ENCODE results near the gene S100PBP.

Gene S100PBP

DNA sequence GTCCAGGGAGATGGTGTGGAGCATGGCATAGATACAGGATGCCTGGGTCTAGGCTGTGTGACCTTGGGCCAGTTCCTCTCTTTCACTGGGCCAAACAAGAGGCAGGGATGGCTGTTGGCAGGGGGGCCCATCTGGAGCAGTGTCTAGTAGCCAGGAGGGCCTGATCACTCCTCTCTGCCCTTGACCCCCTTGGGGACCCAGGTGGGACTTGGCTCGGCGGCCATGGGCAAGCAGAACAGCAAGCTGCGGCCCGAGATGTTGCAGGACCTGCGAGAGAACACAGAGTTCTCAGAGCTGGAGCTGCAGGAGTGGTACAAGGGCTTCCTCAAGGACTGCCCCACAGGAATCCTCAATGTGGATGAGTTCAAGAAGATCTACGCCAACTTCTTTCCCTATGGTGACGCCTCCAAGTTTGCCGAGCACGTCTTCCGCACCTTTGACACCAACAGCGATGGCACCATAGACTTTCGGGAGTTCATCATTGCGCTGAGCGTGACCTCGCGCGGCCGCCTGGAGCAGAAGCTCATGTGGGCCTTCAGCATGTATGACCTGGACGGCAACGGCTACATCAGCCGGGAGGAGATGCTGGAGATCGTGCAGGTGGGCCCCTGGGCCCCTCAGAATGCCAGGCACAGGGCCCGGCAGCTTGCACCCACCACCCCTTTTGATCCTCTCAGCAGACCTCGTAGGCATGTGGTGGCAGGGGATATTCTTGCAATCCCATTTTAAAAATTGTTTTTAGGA, 71.4 kb downstream of the S100PBP start:
- H3K4me3 ChIP-seq (ENCODE audit: low read depth, low read length): no peak overlapping the region
- TF ChIP-seq, protein P1, sequence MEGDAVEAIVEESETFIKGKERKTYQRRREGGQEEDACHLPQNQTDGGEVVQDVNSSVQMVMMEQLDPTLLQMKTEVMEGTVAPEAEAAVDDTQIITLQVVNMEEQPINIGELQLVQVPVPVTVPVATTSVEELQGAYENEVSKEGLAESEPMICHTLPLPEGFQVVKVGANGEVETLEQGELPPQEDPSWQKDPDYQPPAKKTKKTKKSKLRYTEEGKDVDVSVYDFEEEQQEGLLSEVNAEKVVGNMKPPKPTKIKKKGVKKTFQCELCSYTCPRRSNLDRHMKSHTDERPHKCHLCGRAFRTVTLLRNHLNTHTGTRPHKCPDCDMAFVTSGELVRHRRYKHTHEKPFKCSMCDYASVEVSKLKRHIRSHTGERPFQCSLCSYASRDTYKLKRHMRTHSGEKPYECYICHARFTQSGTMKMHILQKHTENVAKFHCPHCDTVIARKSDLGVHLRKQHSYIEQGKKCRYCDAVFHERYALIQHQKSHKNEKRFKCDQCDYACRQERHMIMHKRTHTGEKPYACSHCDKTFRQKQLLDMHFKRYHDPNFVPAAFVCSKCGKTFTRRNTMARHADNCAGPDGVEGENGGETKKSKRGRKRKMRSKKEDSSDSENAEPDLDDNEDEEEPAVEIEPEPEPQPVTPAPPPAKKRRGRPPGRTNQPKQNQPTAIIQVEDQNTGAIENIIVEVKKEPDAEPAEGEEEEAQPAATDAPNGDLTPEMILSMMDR (IDR thresholded peaks at IDR 0.05; ENCODE audit: low read depth, low read length, missing control alignments): no peak
- DNase-seq (ENCODE audit: low read depth): no peak

DNA sequence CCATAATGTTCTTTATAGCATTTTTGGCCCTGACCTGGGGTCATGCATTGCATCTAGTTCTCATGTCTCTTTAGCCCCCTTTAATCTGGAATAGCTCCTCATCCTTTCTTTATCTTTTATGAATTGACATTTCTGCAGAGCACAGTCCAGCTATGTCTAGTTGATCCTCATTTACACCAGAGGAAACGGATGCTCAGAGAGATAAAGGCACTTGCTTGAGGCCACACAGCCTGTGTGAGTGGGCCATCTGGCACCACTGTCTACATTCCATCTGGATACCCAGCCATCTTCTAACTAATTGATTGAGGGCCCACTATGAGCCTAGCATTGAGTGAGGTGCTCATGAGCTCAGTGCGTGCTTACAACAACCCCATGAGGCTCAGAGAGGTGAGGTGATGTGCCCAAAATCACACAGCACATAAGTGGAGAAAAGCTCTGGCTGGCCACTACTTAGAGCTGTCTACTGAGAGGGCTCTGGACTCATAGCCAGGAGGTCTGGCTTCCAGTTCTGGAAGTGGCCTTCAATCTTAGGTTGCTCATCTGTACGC, 72.4 kb downstream of the S100PBP start:
- no peak overlapping the region for H3K4me3 ChIP-seq (ENCODE audit: low read depth, low read length)
- TF ChIP-seq, protein P1 (IDR thresholded peaks at IDR 0.05; ENCODE audit: low read depth, low read length, missing control alignments): no peak

DNA sequence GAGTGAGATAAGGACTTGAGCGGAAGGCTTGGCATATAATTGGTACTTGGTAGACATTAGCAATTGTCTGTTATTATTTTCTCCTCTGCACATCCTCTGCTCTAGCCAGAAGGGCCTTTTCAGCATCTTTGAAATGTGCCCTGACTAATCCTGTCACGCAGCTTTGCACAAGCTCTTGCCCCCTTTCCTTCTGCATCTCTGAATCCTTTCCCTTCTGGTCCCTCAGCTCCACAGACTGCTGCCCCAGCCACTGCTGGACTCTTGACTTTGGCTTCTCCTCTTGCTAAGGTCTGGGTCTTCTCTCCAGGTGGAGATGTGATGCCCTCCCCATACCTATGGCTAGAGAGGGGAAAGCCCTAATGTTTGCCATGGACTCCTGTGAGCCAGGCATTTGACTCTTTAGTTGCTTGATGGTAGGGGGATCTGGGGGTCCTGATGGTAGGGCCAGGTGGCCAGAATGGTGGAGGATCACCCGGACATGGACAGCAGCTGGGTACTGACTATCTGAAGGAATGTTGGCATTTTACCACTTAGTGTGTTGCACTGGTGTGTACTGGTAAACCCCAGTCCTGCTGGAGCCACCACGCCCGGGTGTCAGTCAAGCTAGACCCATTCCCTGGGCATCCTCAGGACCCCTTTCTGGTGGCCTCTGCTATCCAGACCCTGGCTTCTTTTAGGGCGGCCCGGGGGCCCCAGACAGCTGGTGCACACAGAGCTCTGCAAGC, 73.2 kb downstream of the S100PBP start:
- TF ChIP-seq, protein P1 (IDR thresholded peaks at IDR 0.05; ENCODE audit: low read depth, low read length, missing control alignments): no peak
- H3K4me3 ChIP-seq (ENCODE audit: low read depth, low read length): no peak overlapping the region

More for the DNA sequence above, 72.4 kb downstream of the S100PBP start:
- DNase-seq (ENCODE audit: low read depth): no peak

DNA sequence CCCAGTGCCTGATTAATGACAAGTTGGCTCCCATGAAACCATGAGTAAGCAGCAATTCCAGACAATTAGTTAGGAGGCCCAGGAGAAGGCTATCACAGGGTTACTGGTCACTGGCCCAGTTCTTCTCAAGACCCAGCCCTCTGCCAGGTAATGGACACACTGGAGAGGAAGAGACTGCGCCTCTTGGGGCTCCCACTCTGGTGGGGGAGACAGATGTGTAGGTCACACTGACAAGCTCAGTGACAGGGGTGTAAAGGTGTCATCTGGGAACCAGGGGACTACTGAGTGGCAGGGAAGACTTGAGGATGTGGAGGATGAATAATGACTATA, 73.8 kb downstream of the S100PBP start:
- TF ChIP-seq, protein P1 (IDR thresholded peaks at IDR 0.05; ENCODE audit: low read depth, low read length, missing control alignments): no peak
- H3K4me3 ChIP-seq (ENCODE audit: low read depth, low read length): no peak overlapping the region
- no peak for DNase-seq (ENCODE audit: low read depth)

More for the DNA sequence above, 73.2 kb downstream of the S100PBP start:
- DNase-seq (ENCODE audit: low read depth): no peak

DNA sequence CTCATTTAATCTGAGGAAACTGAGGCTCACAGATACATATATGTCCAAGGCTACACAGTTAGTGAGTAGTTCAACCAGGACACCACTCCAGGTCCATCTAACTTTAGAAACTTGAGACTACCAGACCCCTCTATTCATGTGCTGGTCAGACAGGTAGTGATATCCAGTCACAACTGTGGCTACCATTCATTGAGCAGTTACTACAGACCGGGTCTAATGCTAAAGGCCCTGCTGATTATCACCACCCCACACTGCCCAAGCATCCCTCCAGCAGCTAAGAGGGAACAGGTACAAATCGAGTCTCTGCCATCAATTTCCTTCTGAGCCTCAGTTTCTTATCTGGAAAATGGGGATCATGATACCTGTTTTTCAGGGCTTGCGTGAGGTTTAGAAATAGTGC, 74.2 kb downstream of the S100PBP start:
- TF ChIP-seq, protein P1 (IDR thresholded peaks at IDR 0.05; ENCODE audit: low read depth, low read length, missing control alignments): no peak
- H3K4me3 ChIP-seq (ENCODE audit: low read depth, low read length): no peak overlapping the region
- no peak for DNase-seq (ENCODE audit: low read depth)

DNA sequence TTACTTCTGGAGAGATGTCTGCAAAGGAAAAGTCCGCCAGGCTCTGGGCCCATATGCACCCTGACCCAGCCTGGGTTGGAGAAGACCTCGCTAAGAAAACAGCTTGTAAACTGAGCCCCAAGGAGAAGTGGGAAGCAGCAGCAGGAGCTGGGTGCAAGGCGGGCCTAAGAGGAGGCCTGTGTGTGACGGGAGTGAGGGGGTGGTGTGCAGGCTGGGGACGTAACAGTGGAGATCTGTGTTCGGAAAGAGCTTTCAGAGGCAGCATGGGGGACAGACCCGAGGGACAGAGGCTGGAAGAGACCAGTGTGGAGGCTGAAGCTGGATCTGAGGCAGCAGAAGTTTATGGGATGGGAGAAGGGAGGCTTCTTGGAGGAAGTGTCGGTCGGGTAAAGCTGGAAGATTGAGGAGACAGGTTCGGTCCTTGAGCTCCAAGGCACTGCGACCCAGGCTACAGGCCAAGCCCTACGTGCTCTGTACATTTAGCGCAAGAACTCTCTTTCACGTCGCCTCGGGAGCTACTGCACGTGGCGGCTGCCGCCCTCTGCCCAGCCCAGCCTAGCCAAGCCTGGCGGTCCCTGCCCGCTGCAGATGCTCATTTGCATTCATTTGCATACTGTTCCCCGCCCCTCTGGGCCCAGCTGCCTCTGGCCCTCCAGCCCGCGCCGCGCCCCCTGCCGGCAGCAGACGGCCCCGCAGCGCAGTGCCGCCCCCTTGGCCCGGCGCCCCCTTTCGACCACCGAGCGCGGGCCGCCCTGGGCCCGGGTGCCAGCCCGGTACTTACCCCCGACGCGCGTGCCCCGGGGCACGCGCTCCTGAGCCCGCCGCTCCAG, 75.1 kb downstream of the S100PBP start:
- no peak overlapping the region for H3K4me3 ChIP-seq (ENCODE audit: low read depth, low read length)
- TF ChIP-seq, protein P1 (IDR thresholded peaks at IDR 0.05; ENCODE audit: low read depth, low read length, missing control alignments): peak; percentile 55
- DNase-seq (ENCODE audit: low read depth): no peak

Data from GM12864 (cell line).